A549 (cell line): ENCODE measurements around the gene TRIM77. TPM values are rescaled to one million over a fixed set of nuclear protein-coding genes. Genes with fewer than 3 reads are reported as not detected.
"Not testable (repeated sequence)": the region's sequence is repeated elsewhere in the genome, so short reads cannot be mapped to it uniquely, and the experiment has no call there.

Source experiments
- ATAC-seq, 2 experiments: fragments of 200-7000 bp in 1 of 2; fragments of >200 bp in 1 of 2; cut with Nextera tagmentation in 1 of 2; cut with Tn5 transposase in 1 of 2; 3 replicates each; pipeline versions ENCODE4 v1.8.0 to v1.9.1; 2018 to 2020; ENCODE audit warnings: mild to moderate bottlenecking in 1 of 2, moderate library complexity in 1 of 2
- CTCF ChIA-PET: fragments of 300-600 bp; sonication (Branson Sonifier 250); formaldehyde crosslinking; extraction: SDS; loops from one replicate; lab custom pipeline; 2021; ENCODE audit warnings: antibody characterized with exemption, inconsistent platforms; lab: Yijun Ruan, JAX
- POLR2A ChIA-PET: fragments of 350-600 bp; formaldehyde crosslinking; extraction: SDS; loops from one replicate; lab custom pipeline; 2021; ENCODE audit warnings: antibody characterized with exemption, inconsistent platforms; lab: Yijun Ruan, JAX
- DNase-seq, 2 experiments: peaks; one replicate each; pipeline versions ENCODE4 v3.0.0 to v3.0.0-alpha.2; 2011 to 2016; ENCODE audit warnings: low read depth in 1 of 2, low spot score in 1 of 2
- FAIRE-seq: peaks from 2 replicates; lab custom pipeline; 2011; peaks lifted over from hg19 to GRCh38; lab: Jason Lieb, UNC
- H3K27ac ChIP-seq, 2 experiments: fragments of >200 bp; sonication (Bioruptor Twin); formaldehyde crosslinking; 3 replicates each; pipeline ENCODE4 v1.5.1; 2016 to 2017
- H3K4me1 ChIP-seq: fragments of >200 bp; sonication (Bioruptor Twin); formaldehyde crosslinking; 3 replicates; pipeline ENCODE4 v1.6.1; 2016
- H3K4me2 ChIP-seq: fragments of >200 bp; sonication (Bioruptor Twin); formaldehyde crosslinking; 3 replicates; pipeline ENCODE4 v1.6.1; 2016
- H3K4me3 ChIP-seq: fragments of >200 bp; sonication (Bioruptor Twin); formaldehyde crosslinking; 3 replicates; pipeline ENCODE4 v1.5.1; 2016
- H3K9me3 ChIP-seq: fragments of >200 bp; sonication (Bioruptor Twin); formaldehyde crosslinking; 3 replicates; pipeline ENCODE4 v1.6.1; 2016
- EHF ChIP-seq: fragments of 250-450 bp; sonication (Bioruptor Pico); IDR thresholded peaks from 2 replicates; pipeline ENCODE4 v1.5.0; 2020; ENCODE audit warnings: mild to moderate bottlenecking
- HEYL ChIP-seq: fragments of 250-450 bp; sonication (Bioruptor Pico); IDR thresholded peaks from 2 replicates; pipeline ENCODE4 v1.8.0; 2021; ENCODE audit warnings: mild to moderate bottlenecking, moderate library complexity
- HOXA7 ChIP-seq: fragments of 250-450 bp; sonication (Bioruptor Pico); IDR thresholded peaks from 2 replicates; pipeline ENCODE4 v1.5.0; 2020; ENCODE audit warnings: mild to moderate bottlenecking, moderate library complexity
- JUN ChIP-seq, 2 experiments: fragments of >200 bp; sonication (Bioruptor Twin); formaldehyde crosslinking; IDR thresholded peaks; 2 replicates in 1 of 2; 3 replicates in 1 of 2; pipeline ENCODE4 v1.6.1; 2016 to 2017
- NFE2L2 ChIP-seq: fragments of 150-350 bp; conservative IDR thresholded peaks from 2 replicates; pipeline ENCODE4 v1.6.1; 2014; ENCODE audit warnings: low read length
- RAD21 ChIP-seq, 2 experiments: fragments of >200 bp in 1 of 2; sonication (Bioruptor Twin) in 1 of 2; formaldehyde crosslinking in 1 of 2; IDR thresholded peaks in 1 of 2; conservative IDR thresholded peaks in 1 of 2; 2 replicates in 1 of 2; 3 replicates in 1 of 2; pipeline ENCODE4 v1.6.1; 2012 to 2018; ENCODE audit warnings: inconsistent platforms in 1 of 2
- RARB ChIP-seq: fragments of 250-450 bp; sonication (Bioruptor Pico); IDR thresholded peaks from 2 replicates; pipeline ENCODE4 v1.8.0; 2021; ENCODE audit warnings: mild to moderate bottlenecking, moderate library complexity
- ZFP36 ChIP-seq: fragments of 450-650 bp; IDR thresholded peaks from 2 replicates; pipeline ENCODE4 v1.6.1; 2014; ENCODE audit warnings: borderline replicate concordance; ENCODE audit not compliant: partially characterized antibody
- WGBS: methylation state at CpG from one replicate; pipeline ENCODE4 v1.1.6; 2017; ENCODE audit errors: missing lambda C conversion rate; 5-methylcytosine and 5-hydroxymethylcytosine counted together
- polyA plus RNA-seq, 4 experiments: library from polyadenylated mRNA; depleted of rRNA in 3 of 4; stranded (reverse); fragments of >200 nt; fragmentation: RNase III in 1 of 4; extraction: RNeasy Plus Mini Kit Qiagen cat#74134 plus additional on column Dnase treatment in 1 of 4; gene quantifications; 2 replicates in 3 of 4; 3 replicates in 1 of 4; pipeline ENCODE4 v1.2.3, GENCODE V29; 2011 to 2017
- small RNA-seq, 6 experiments: library from RNA; depleted of rRNA; stranded (forward); fragments of <200 nt; gene quantifications; one replicate each; pipeline ENCODE3, GENCODE V24; 2012

TRIM77 gene
- polyA plus RNA-seq, 2 of the 4 experiments (the other 2 are of a cell fraction) = not detected

- no peak for FAIRE-seq
- CTCF ChIA-PET = no interaction called here
These were observed 27.0 kb downstream of the TRIM77 start for GRCh38 chr11:89737116-89737515.

GRCh38 chr11:89741406-89741805, 31.3 kb downstream of the TRIM77 start:
- FAIRE-seq, H3K27ac ChIP-seq, CTCF ChIA-PET, DNase-seq, H3K4me1 ChIP-seq, ATAC-seq, H3K9me3 ChIP-seq, H3K4me3 ChIP-seq, POLR2A ChIA-PET, H3K4me2 ChIP-seq: not testable (repeated sequence)
- WGBS = 15% methylated on average over 7 of the region's 7 CpGs

More at GRCh38 chr11:89737116-89737515, 27.0 kb downstream of the TRIM77 start:
- TF ChIP-seq HOXA7 (CRISPR knock-in tag) = no peak
- no peak for TF ChIP-seq HEYL
- no peak for TF ChIP-seq JUN (IDR thresholded peaks at IDR 0.05)
- TF ChIP-seq EHF (CRISPR knock-in tag) = no peak
- no peak for TF ChIP-seq RAD21 (conservative IDR thresholded peaks at IDR 0.05 in 1 of 2, IDR thresholded peaks at IDR 0.05 in 1 of 2)
- TF ChIP-seq RARB = no peak
- no peak for TF ChIP-seq ZFP36
- no peak for TF ChIP-seq NFE2L2
- TF ChIP-seq, all 56 proteins: peak for 0
- Histone ChIP-seq H3K27ac (no peak overlapping the region), H3K9me3 (no peaks in the 10 kb centered on the region), H3K4me1 (no peaks in the 10 kb centered on the region), H3K4me3 (no peak overlapping the region), H3K4me2 (no peak overlapping the region)
- WGBS = 40% methylated on average over 3 of the region's 3 CpGs
- DNase-seq (no peak), ATAC-seq (no peak)
- POLR2A ChIA-PET = no interaction called here

- FAIRE-seq, CTCF ChIA-PET, H3K27ac ChIP-seq, DNase-seq, H3K9me3 ChIP-seq, ATAC-seq, H3K4me1 ChIP-seq, H3K4me2 ChIP-seq, H3K4me3 ChIP-seq, POLR2A ChIA-PET: not testable (repeated sequence)
- WGBS = 78% methylated on average over 24 of the region's 28 CpGs
These were observed 34.1 kb downstream of the TRIM77 start for GRCh38 chr11:89744158-89744557.

- H3K4me2 ChIP-seq, H3K4me1 ChIP-seq, CTCF ChIA-PET, H3K9me3 ChIP-seq, H3K4me3 ChIP-seq, DNase-seq, H3K27ac ChIP-seq, ATAC-seq, FAIRE-seq, POLR2A ChIA-PET: not testable (repeated sequence)
These were observed 40.7 kb downstream of the TRIM77 start for GRCh38 chr11:89750822-89751221.

Small RNAs within 50 kb of the gene (small RNA-seq; reads per million reads assigned to genes)
- 0 reads per million in 6 experiments for gene AP003122.3

Other genes with a start within 250 kb of the TRIM77 start
- 0.04 TPM in 1 of 2 replicates, not detected in the other for gene NOX4, start 218.9 kb upstream of the TRIM77 start, polyA plus RNA-seq (2011; rRNA removed)
- gene NOX4, start 218.9 kb upstream of the TRIM77 start, polyA plus RNA-seq (2017; fragmentation: RNase III; extraction: RNeasy Plus Mini Kit Qiagen cat#74134 plus additional on column Dnase treatment) = 0.12 TPM in 1 of 3 replicates, not detected in the others
- gene TRIM49, start 98.3 kb downstream of the TRIM77 start, polyA plus RNA-seq (2011; rRNA removed) = 0.08 TPM in 1 of 2 replicates, not detected in the other
- gene TRIM49, start 98.3 kb downstream of the TRIM77 start, polyA plus RNA-seq (2017; fragmentation: RNase III; extraction: RNeasy Plus Mini Kit Qiagen cat#74134 plus additional on column Dnase treatment) = not detected in 3 replicates
- not detected in 2 replicates for gene TRIM64B, start 168.2 kb downstream of the TRIM77 start, polyA plus RNA-seq (2011; rRNA removed)
- gene TRIM64B, start 168.2 kb downstream of the TRIM77 start, polyA plus RNA-seq (2017; fragmentation: RNase III; extraction: RNeasy Plus Mini Kit Qiagen cat#74134 plus additional on column Dnase treatment) = not detected in 3 replicates
- 0.04 TPM in 1 of 2 replicates, not detected in the other for gene TRIM49D1, start 211.9 kb downstream of the TRIM77 start, polyA plus RNA-seq (2011; rRNA removed)
- not detected in 3 replicates for gene TRIM49D1, start 211.9 kb downstream of the TRIM77 start, polyA plus RNA-seq (2017; fragmentation: RNase III; extraction: RNeasy Plus Mini Kit Qiagen cat#74134 plus additional on column Dnase treatment)
- not detected in 2 replicates for gene TRIM49D2, start 213.8 kb downstream of the TRIM77 start, polyA plus RNA-seq (2011; rRNA removed)
- gene TRIM49D2, start 213.8 kb downstream of the TRIM77 start, polyA plus RNA-seq (2017; fragmentation: RNase III; extraction: RNeasy Plus Mini Kit Qiagen cat#74134 plus additional on column Dnase treatment) = not detected in 3 replicates